ENCODE measurements around the gene DAPK2. TPM values are rescaled to one million over a fixed set of nuclear protein-coding genes. Genes with fewer than 3 reads are reported as not detected.

DAPK2 gene
- total RNA-seq, 1 experiment from 2014 or later, result under 0.01 TPM

- no peak for DNase-seq (ENCODE audit: low read depth)
These were observed 47.8 kb downstream of the DAPK2 start for GRCh38 chr15:63998489-63998888.

- DNase-seq (ENCODE audit: low read depth), result no peak
These were observed 48.4 kb downstream of the DAPK2 start for GRCh38 chr15:63997715-63998442.

GRCh38 chr15:63996794-63997357, 49.4 kb downstream of the DAPK2 start:
- no peak for DNase-seq (ENCODE audit: low read depth)

GRCh38 chr15:63995789-63996188, 50.5 kb downstream of the DAPK2 start:
- no peak for DNase-seq (ENCODE audit: low read depth)

- no peak for DNase-seq (ENCODE audit: low read depth)
These were observed 52.1 kb downstream of the DAPK2 start for GRCh38 chr15:63994073-63994600.

- DNase-seq (ENCODE audit: low read depth), result no peak
These were observed 54.0 kb downstream of the DAPK2 start for GRCh38 chr15:63992300-63992699.

GRCh38 chr15:63991706-63992105, 54.6 kb downstream of the DAPK2 start:
- DNase-seq (ENCODE audit: low read depth), result no peak

GRCh38 chr15:63990454-63990853, 55.8 kb downstream of the DAPK2 start:
- no peak for DNase-seq (ENCODE audit: low read depth)

GRCh38 chr15:63987796-63988378, 58.4 kb downstream of the DAPK2 start:
- DNase-seq (ENCODE audit: low read depth), result no peak

GRCh38 chr15:63986751-63987341, 59.4 kb downstream of the DAPK2 start:
- no peak for DNase-seq (ENCODE audit: low read depth)

GRCh38 chr15:63986185-63986680, 60.1 kb downstream of the DAPK2 start:
- DNase-seq (ENCODE audit: low read depth), result no peak

GRCh38 chr15:63985221-63986184, 60.8 kb downstream of the DAPK2 start:
- no peak for DNase-seq (ENCODE audit: low read depth)

GRCh38 chr15:63984331-63984730, 62.0 kb downstream of the DAPK2 start:
- DNase-seq (ENCODE audit: low read depth), result no peak

GRCh38 chr15:63983061-63983711, 63.1 kb downstream of the DAPK2 start:
- DNase-seq (ENCODE audit: low read depth), result no peak

- no peak for DNase-seq (ENCODE audit: low read depth)
These were observed 63.9 kb downstream of the DAPK2 start for GRCh38 chr15:63982381-63982854.

- no peak for DNase-seq (ENCODE audit: low read depth)
These were observed 64.5 kb downstream of the DAPK2 start for GRCh38 chr15:63981596-63982320.

GRCh38 chr15:63979262-63979793, 67.0 kb downstream of the DAPK2 start:
- no peak for DNase-seq (ENCODE audit: low read depth)

GRCh38 chr15:63978511-63979261, 67.6 kb downstream of the DAPK2 start:
- DNase-seq (ENCODE audit: low read depth), result no peak

GRCh38 chr15:63977119-63977518, 69.2 kb downstream of the DAPK2 start:
- no peak for DNase-seq (ENCODE audit: low read depth)

Data from RPMI7951 (cell line).